ENCODE results near the gene SPARCL1. TPM values are rescaled to one million over a fixed set of nuclear protein-coding genes. Genes with fewer than 3 reads are reported as not detected.

SPARCL1 gene
- polyA plus RNA-seq, 1 donor: 183 TPM

GRCh38 chr4:87540146-87541058, 11.2 kb upstream of the SPARCL1 start:
- peak; percentile 87 for DNase-seq

DNA sequence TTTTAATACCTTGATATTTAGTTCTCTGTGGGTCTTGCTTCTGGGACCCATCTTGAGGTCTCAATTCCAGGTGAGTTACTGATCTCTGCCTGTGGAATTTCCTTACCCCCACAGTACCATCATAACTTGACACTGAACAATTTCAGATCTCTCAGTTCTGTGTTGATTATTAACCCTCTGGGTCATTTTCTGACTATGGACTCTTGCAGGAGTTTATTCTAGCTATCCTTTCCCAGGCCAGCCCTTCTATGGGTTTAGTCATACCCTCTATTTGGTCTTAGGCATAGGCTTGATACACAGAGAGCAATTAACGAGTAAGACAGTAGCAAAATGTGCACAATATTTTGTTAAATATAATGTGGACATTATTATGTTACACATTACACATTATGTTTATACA, 3.7 kb upstream of the SPARCL1 start:
- DNase-seq: no peak

DNA sequence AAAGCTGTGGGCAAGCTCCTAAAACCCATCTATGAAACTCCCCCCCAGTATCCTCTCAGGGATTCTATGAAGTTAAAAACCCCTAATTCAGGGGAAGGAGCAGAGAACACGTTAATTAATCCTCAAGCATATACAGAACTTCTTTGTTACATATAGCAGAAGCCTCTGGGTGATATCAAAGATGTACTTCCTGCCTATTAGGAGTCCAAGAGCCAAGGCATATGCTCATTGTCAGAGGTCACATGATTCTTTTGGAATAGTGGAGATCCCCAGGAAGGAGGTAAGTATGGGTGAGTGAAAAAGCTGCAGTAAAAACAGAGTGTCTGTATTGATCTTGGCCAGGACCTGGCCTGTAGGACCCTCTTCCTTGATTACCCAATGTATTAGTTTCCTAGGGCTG, 2.9 kb upstream of the SPARCL1 start:
- DNase-seq: no peak

- no peak for DNase-seq
Observed at GRCh38 chr4:87531621-87532020, 2.4 kb upstream of the SPARCL1 start.

DNA sequence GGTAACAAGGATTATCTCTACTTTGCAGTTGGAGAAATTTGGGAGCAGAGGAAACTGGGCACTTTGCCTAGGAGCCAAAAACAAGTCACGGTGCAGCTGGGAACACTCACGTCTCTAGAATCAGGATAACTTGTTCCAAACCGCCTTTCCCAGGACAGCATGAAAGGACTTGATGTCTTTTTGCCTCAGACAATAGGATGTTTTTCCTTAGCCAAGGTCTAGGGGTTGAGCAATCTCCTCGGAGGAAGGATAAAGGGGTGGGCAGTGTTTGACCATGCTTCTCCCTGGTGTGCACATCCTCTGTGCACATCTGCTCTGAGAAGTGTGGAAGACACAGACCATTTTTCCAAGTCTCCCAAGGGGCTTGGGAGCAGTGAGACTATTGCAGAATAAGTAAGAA, 1.7 kb upstream of the SPARCL1 start:
- peak; percentile 78 for DNase-seq

GRCh38 chr4:87530229-87530628, 1.1 kb upstream of the SPARCL1 start:
- no peak for DNase-seq

DNA sequence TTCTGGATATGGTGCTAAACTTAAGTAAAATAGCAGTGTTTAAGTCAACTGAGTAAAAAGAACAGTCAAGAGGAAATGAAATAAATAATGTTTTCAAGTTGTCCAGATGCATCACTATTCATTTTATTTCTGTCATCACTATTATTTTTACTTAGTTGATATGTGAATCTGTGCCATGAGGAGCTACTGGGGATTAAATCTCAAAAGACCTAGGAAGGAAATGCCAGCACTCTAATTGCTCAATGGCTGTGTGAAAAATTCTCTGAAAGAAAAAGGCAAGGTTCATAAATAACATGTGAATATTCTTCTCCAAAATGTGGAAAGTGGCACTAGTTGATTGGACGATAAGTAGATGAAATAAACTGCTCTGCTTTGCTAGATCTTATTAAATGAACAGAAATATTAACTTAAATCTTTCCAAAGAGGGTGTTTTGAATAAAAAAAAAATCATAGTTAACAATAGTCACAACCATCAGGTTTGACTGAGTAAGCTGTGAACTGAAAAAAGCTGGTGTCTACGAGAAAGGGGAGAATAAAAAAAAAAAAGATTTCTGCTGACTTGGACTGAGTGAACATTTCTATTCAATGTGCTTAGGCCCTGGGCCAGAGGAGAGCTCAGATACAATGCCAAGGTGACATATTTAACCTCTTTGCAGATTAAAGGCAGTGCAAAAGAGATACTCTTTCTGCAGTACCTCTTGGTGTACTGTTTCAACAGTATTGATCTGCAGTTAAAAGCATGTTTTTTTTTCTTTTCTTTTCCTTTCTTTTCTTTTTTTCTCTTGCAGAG, 1.6 kb downstream of the SPARCL1 start:
- no peak for DNase-seq

DNA sequence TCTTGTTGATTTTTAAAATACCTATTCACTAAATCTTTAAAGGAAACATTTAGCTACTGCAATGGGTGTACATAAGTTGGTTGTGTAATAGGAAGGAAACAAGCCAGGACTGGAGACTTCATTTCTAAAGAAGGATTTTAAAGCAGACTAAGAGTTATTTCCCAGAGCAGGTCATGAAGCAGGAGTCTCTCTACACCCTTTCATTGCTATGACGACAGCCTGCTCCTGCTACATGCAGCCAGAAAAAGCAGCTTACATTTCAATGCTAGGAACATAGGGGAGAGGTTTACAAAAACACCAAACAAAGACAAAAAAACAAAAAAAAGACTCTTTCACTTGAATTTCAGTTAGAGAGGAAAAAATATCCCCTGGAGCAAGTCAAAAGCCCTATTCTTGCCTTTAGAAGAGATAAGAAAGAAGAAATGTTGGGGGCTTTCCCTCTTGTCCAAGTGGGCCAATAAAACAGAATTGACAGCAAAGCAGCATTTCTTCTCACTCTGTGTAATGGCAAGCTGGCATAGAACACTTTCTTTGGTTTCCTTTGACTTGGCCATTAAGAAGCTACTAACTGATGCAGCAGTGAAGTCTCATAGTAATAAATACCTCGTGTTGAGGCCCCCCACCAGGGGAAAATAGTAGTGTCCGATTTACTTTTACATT, 3.4 kb downstream of the SPARCL1 start:
- DNase-seq: peak; percentile 63

DNA sequence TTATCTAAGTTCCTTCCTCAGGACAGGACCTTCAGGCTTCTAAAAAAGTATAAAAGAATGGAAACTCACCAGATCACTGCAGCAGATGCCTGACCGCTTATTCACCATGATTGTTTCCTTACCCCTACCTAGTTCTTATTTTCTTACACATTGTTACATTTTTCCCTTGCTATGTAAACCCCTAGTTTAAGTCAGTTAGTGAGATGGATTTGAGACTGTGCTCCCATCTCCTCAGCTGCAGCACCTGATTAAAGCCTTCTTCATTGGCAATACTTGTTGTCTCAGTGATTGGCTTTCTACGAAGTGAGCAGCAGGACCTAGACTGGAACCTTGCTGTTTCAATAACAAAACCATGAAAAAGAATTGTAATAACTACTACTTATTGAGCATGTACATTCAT, 4.7 kb downstream of the SPARCL1 start:
- no peak for DNase-seq

- no peak for DNase-seq
Observed at GRCh38 chr4:87523307-87523706, 5.9 kb downstream of the SPARCL1 start.

DNA sequence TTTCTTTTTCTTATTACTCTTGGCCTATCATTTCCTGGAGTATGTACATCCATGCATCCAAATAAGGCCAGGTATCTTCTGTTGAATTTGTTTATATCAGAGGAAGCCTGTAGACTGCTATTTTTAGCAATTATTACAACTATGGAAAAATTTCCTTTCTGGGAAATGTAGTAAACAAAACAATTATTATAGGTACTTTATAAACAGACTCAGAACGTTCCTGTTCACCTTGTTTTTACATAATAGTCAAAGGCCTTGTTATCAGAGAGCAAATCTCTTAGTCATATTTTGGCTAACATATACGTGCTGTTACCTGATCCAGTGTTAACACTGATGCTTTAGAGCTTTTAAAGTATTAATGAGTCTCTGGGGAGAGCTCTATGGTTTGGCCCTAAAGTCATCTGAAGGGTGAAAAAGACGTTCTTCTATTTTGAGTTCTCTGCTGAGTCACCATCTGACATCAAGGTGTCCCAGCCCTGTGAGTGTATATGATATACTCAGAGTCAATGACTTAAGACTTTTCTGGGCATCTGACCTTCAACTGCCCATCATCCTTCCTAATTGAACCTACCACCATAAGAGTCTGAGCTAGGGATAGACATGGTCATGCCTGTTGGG, 7.3 kb downstream of the SPARCL1 start:
- no peak for DNase-seq

GRCh38 chr4:87521319-87521718, 7.9 kb downstream of the SPARCL1 start:
- DNase-seq: no peak

- DNase-seq: no peak
Observed at GRCh38 chr4:87517621-87518020, 11.6 kb downstream of the SPARCL1 start.

- no peak for DNase-seq
Observed at GRCh38 chr4:87516683-87517082, 12.5 kb downstream of the SPARCL1 start.

GRCh38 chr4:87512400-87512799, 16.8 kb downstream of the SPARCL1 start:
- no peak for DNase-seq

GRCh38 chr4:87511500-87511899, 17.7 kb downstream of the SPARCL1 start:
- DNase-seq: no peak

- no peak for DNase-seq
Observed at GRCh38 chr4:87510747-87511146, 18.4 kb downstream of the SPARCL1 start.

- no peak for DNase-seq
Observed at GRCh38 chr4:87506974-87507701, 22.0 kb downstream of the SPARCL1 start.

DNA sequence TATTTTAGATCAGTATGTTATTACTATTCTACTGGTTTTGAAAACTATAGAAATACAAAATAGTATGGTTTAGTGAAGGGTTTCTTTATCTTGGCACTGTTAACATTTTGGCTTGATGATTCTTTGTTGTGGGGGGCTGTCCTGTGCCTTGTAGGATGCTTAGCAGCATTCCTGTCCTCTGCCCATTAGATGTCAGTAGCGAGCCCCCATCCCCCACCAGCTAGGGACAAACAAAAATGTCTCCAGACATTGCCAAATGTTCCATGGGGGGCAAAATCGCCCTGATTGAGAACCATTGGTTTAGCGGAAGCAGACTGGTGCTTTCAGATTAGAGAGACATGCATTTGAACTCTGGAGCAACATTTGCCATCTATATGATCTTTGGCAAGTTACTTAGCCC, 23.3 kb downstream of the SPARCL1 start:
- DNase-seq: no peak

DNA sequence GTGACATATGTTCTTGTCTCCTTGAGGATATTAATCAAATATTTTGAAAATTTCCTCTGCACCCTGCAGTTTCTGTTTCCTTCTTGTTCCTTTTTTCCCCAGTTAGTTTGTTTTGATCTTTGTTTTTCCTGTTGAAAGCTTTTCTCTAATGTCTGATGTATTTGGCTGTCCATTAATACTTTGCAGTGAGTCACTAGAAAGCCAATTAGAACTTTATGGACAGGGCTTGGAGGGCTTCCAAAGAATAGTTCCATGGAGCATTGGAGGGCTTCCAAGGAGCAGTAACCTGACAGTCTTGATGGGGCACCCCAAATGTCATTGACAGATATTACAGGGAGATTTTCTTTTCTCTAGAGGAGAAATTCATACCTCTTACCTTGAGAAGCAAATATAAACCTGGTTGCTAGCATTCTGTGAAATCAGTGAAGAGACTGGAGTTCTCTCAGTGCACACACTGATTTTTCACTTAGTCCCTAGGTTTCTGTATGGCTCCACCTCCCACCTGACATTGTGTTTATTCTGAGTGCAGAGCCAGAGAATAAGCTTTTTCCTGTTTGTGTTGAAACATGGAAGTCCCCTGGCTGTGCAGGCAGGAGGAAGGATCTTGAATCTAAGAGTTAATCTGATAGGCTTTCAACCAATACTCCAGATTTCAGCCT, 26.5 kb downstream of the SPARCL1 start:
- DNase-seq: no peak

DNA sequence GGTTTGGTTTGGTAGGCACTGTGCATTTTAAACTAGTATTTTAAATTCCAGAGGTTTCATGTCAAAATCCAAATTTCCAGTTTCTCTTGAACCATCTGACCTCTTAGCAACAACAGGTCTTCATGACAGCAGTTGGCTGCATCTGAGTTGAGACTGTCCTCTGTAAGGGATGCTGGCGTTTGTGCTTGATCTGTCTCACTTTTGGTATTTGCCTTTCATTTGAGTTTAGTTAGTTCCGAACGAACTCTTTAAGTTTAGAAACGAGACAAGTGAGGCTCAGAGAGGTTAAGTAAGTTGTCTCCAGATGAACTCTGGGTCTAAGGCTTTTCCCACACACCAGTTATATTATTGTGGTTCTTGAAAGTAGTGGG, 29.1 kb downstream of the SPARCL1 start:
- DNase-seq: no peak

Data from hindlimb muscle (tissue), 1 donor.